ENCODE results near the gene PRKCQ.

The PRKCQ gene

GRCh38 chr10:6512182-6512581 is 67.9 kb downstream of the PRKCQ start:
- H3K4me3 ChIP-seq = no peak overlapping the region
- DNase-seq (ENCODE audit: low spot score) = no peak

GRCh38 chr10:6511347-6511746 is 68.7 kb downstream of the PRKCQ start:
- Histone ChIP-seq H3K4me3 (no peak overlapping the region), H3K27ac (no peak overlapping the region)
- DNase-seq (ENCODE audit: low spot score) = no peak
- TF ChIP-seq, protein P1, sequence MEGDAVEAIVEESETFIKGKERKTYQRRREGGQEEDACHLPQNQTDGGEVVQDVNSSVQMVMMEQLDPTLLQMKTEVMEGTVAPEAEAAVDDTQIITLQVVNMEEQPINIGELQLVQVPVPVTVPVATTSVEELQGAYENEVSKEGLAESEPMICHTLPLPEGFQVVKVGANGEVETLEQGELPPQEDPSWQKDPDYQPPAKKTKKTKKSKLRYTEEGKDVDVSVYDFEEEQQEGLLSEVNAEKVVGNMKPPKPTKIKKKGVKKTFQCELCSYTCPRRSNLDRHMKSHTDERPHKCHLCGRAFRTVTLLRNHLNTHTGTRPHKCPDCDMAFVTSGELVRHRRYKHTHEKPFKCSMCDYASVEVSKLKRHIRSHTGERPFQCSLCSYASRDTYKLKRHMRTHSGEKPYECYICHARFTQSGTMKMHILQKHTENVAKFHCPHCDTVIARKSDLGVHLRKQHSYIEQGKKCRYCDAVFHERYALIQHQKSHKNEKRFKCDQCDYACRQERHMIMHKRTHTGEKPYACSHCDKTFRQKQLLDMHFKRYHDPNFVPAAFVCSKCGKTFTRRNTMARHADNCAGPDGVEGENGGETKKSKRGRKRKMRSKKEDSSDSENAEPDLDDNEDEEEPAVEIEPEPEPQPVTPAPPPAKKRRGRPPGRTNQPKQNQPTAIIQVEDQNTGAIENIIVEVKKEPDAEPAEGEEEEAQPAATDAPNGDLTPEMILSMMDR (IDR thresholded peaks at IDR 0.05) = no peak

More at GRCh38 chr10:6512182-6512581, 67.9 kb downstream of the PRKCQ start:
- TF ChIP-seq, protein P1 (IDR thresholded peaks at IDR 0.05) = no peak
- H3K27ac ChIP-seq = no peak overlapping the region

DNA sequence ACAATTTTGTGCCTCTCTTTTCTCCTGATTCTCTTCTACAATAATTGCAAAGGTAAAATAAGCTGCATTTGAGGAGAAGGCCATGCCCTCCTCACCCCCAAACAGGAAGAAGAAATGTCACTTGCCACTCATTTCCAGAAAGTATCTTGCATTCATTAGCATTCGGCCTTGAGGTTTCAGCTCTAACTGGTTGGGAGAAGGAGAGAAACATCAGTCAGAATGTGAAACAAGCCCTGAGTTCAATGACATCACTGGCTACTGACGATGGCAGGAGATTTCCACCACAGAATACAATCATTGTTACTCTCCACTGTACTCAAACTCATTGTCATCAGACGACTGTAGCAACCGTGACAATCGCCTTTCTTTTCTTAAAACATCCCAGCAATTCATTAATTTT is 72.8 kb downstream of the PRKCQ start:
- no peak overlapping the region for H3K27ac ChIP-seq
- TF ChIP-seq, protein P1 (IDR thresholded peaks at IDR 0.05) = no peak
- DNase-seq (ENCODE audit: low spot score) = no peak
- no peak overlapping the region for H3K4me3 ChIP-seq

- no peak overlapping the region for H3K4me3 ChIP-seq
- no peak for DNase-seq (ENCODE audit: low spot score)
- H3K27ac ChIP-seq = no peak overlapping the region
- TF ChIP-seq, protein P1 (IDR thresholded peaks at IDR 0.05) = no peak
These were observed 74.8 kb downstream of the PRKCQ start for GRCh38 chr10:6505300-6505699.

- Histone ChIP-seq H3K27ac (no peak overlapping the region), H3K4me3 (no peak overlapping the region)
- DNase-seq (ENCODE audit: low spot score) = no peak
- TF ChIP-seq, protein P1 (IDR thresholded peaks at IDR 0.05) = no peak
These were observed 75.8 kb downstream of the PRKCQ start for GRCh38 chr10:6504296-6504695.

DNA sequence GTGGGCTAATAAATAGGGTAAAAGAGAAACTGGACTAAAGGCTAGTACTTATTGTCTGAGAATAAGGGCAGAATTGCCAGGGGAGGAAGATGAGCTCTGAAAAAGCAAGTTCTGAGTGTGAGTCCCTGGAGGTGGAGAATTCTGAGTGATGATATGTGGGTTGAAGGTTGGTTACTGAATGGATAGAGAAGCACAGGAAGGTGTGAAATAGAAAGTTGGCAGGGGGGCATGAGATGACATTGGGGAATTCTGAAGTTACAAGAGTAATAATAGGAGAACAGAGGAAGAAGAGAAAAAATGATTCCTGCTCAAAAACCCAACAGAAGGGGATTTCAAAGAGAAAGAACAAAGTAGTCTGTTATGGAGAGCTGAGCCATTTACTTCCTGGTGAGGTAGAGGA is 76.9 kb downstream of the PRKCQ start:
- DNase-seq (ENCODE audit: low spot score) = no peak
- TF ChIP-seq, protein P1 (IDR thresholded peaks at IDR 0.05) = no peak
- no peak overlapping the region for H3K4me3 ChIP-seq
- H3K27ac ChIP-seq = no peak overlapping the region

DNA sequence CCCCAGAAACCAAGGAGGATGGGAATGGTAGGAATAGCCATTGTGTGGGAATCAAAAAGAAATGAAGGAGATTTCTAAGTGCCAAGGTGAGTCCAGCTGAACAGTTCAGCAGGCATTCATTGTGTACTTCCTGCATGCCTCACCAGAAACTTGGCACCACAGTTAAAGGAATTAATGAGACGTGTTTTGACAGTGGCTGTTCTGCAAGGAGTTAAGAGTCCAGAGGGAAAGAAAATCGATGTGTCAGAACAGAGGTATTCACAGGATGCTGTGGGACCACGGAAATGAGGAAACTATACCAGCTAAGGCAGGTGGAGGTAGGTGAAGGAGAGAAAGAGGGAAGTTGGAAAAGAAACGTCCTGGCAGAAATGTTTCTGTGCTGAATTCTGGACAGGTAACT is 78.1 kb downstream of the PRKCQ start:
- TF ChIP-seq, protein P1 (IDR thresholded peaks at IDR 0.05) = no peak
- no peak for DNase-seq (ENCODE audit: low spot score)
- Histone ChIP-seq H3K27ac (no peak overlapping the region), H3K4me3 (no peak overlapping the region)

Measured in coronary artery (tissue), 2 donors.